HepG2 (cell line): Measurements from ENCODE around the gene SYVN1. TPM values are rescaled to one million over a fixed set of nuclear protein-coding genes. Genes with fewer than 3 reads are reported as not detected.

ENCODE experiments used
- CC2D1A ChIP-seq: sonication (generic); formaldehyde crosslinking; IDR thresholded peaks from 2 replicates; pipeline ENCODE4 v1.8.1; 2023; ENCODE audit warnings: mild to moderate bottlenecking, missing genetic modification reagents
- CEBPB ChIP-seq: IDR thresholded peaks from 2 replicates; pipeline ENCODE4 v1.6.1; 2011; ENCODE audit warnings: low read depth, low read length, improper control_type of control experiment, borderline replicate concordance
- CHD2 ChIP-seq: IDR thresholded peaks from 2 replicates; pipeline ENCODE4 v1.6.1; 2011; ENCODE audit warnings: low read depth, low read length, improper control_type of control experiment
- EED ChIP-seq: sonication (generic); formaldehyde crosslinking; IDR thresholded peaks from 2 replicates; pipeline ENCODE4 v1.5.0; 2020; ENCODE audit warnings: mild to moderate bottlenecking, missing genetic modification reagents
- FOSL1 ChIP-seq: sonication (generic); formaldehyde crosslinking; IDR thresholded peaks from 2 replicates; pipeline ENCODE4 v1.9.0; 2021; ENCODE audit warnings: missing genetic modification reagents, borderline replicate concordance
- KDM2A ChIP-seq: sonication (generic); formaldehyde crosslinking; IDR thresholded peaks from 2 replicates; pipeline ENCODE4 v1.4.0; 2020; ENCODE audit warnings: low read depth, missing genetic modification reagents, borderline replicate concordance
- KLF6 ChIP-seq: IDR thresholded peaks from 2 replicates; pipeline ENCODE4 v1.8.0; 2016; ENCODE audit warnings: missing biosample characterization, missing genetic modification reagents
- RAD21 ChIP-seq: fragments of 450-650 bp; formaldehyde crosslinking; IDR thresholded peaks from 2 replicates; pipeline ENCODE4 v1.5.0; 2020; ENCODE audit warnings: mild to moderate bottlenecking
- SRSF9 ChIP-seq: fragments of 200-400 bp; formaldehyde crosslinking; IDR thresholded peaks from 2 replicates; pipeline ENCODE4 v1.6.1; 2018; ENCODE audit warnings: borderline replicate concordance, mild to moderate bottlenecking, low read depth, low read length; ENCODE audit not compliant: insufficient read depth, poor library complexity, severe bottlenecking
- TBX3 ChIP-seq: fragments of 450-650 bp; IDR thresholded peaks from 2 replicates; pipeline ENCODE4 v1.6.1; 2017; ENCODE audit warnings: antibody characterized with exemption, mild to moderate bottlenecking, inconsistent platforms, borderline replicate concordance
- ZFP36 ChIP-seq: fragments of 150-350 bp; IDR thresholded peaks from 2 replicates; pipeline ENCODE4 v1.6.1; 2018; ENCODE audit warnings: borderline replicate concordance, low read length, low read depth; ENCODE audit not compliant: partially characterized antibody
- ZFY ChIP-seq: sonication (generic); formaldehyde crosslinking; IDR thresholded peaks from 2 replicates; pipeline ENCODE4 v1.4.0; 2020; ENCODE audit warnings: missing genetic modification reagents
- ZNF329 ChIP-seq: sonication (generic); formaldehyde crosslinking; IDR thresholded peaks from 2 replicates; pipeline ENCODE4 v1.9.0; 2021; ENCODE audit warnings: low read depth, mild to moderate bottlenecking, missing genetic modification reagents
- ZNF678 ChIP-seq: sonication (generic); formaldehyde crosslinking; IDR thresholded peaks from 2 replicates; pipeline ENCODE4 v1.4.0; 2020; ENCODE audit warnings: mild to moderate bottlenecking, missing genetic modification reagents
- polyA plus RNA-seq, 8 experiments: library from polyadenylated mRNA; depleted of rRNA in 3 of 8; stranded (reverse) in 7 of 8; unstranded in 1 of 8; fragments of >200 nt; fragmentation: Illumina TruSeq in 4 of 8; extraction: Trizol in 4 of 8; gene quantifications; 2 replicates each; pipeline versions ENCODE4 v1.2.1 to v1.2.3, GENCODE V29; 2011 to 2016; ENCODE audit warnings: low read depth in 4 of 8, missing spikeins in 1 of 8, mixed read lengths in 1 of 8; ENCODE audit not compliant: insufficient read depth in 1 of 8
- total RNA-seq, 5 experiments: library from RNA; depleted of rRNA; stranded (reverse); fragments of >200 nt; fragmentation: Illumina TruSeq; extraction: Trizol; gene quantifications; 2 replicates each; pipeline ENCODE4 v1.2.3, GENCODE V29; 2016; ENCODE audit warnings: low read depth in 1 of 5
- TF ChIP-seq, protein P1 (sequence below): sonication (generic); formaldehyde crosslinking; IDR thresholded peaks from 2 replicates; pipeline ENCODE4 v1.8.1; 2023; ENCODE audit warnings: mild to moderate bottlenecking, missing genetic modification reagents
- TF ChIP-seq, protein P2 (sequence below): sonication (generic); formaldehyde crosslinking; IDR thresholded peaks from 2 replicates; pipeline ENCODE4 v1.5.1; 2020; ENCODE audit warnings: mild to moderate bottlenecking, moderate library complexity, missing genetic modification reagents
- TF ChIP-seq, protein P3 (sequence below): fragments of 450-650 bp; IDR thresholded peaks from 2 replicates; pipeline ENCODE4 v1.6.1; 2017; ENCODE audit warnings: mild to moderate bottlenecking
- TF ChIP-seq, protein P4 (sequence below): sonication (generic); formaldehyde crosslinking; IDR thresholded peaks from 2 replicates; pipeline ENCODE4 v1.5.1; 2020; ENCODE audit warnings: missing genetic modification reagents, mild to moderate bottlenecking, borderline replicate concordance
- TF ChIP-seq, protein P5 (sequence below): sonication (generic); formaldehyde crosslinking; IDR thresholded peaks from 2 replicates; pipeline ENCODE4 v1.5.0; 2020; ENCODE audit warnings: mild to moderate bottlenecking, missing genetic modification reagents, borderline replicate concordance

SYVN1 gene
- total and polyA plus RNA-seq, 2 of the 13 experiments (the other 11 are each of a cell fraction or from before 2014, with no cell fraction given) = 10.3 to 22.5 TPM

DNA sequence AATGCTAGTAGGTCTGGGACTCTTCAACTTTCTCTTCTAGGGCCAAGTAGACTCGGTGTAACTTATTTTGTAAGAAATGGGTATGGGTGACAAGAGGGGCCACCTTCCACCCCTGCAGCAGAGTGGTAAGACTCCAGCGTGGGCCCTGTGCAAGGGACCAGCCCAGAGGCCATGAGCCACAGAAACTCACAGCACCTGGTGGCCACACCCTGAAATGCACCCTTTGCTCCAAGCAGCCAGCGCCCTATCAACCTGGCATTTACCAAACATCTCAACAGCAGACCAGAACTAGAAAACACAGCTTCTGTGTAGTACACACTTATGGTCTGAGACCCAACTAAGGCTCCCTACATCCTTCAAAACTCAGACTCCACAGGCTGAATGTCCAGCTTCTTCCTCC lies 56.2 kb downstream of the SYVN1 start (continued):
- TF ChIP-seq, protein P1, sequence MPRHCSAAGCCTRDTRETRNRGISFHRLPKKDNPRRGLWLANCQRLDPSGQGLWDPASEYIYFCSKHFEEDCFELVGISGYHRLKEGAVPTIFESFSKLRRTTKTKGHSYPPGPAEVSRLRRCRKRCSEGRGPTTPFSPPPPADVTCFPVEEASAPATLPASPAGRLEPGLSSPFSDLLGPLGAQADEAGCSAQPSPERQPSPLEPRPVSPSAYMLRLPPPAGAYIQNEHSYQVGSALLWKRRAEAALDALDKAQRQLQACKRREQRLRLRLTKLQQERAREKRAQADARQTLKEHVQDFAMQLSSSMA (CRISPR knock-in tag) = no peak
- TF ChIP-seq ZNF678 (no peak), ZNF329 (no peak), SRSF9 (no peak), FOSL1 (CRISPR knock-in tag) (no peak), CEBPB (no peak), RAD21 (CRISPR knock-in tag) (peak; percentile 78), TBX3 (no peak), EED (CRISPR knock-in tag) (no peak), KDM2A (CRISPR knock-in tag) (0 out of 2 replicates have a peak, but pooled peaks have one; percentile 28), KLF6 (CRISPR knock-in tag) (no peak), CHD2 (no peak), ZFY (CRISPR knock-in tag) (peak; percentile 45; the same call in 1 of the 2 replicates), ZFP36 (no peak), CC2D1A (CRISPR knock-in tag) (no peak)
- TF ChIP-seq, protein P2, sequence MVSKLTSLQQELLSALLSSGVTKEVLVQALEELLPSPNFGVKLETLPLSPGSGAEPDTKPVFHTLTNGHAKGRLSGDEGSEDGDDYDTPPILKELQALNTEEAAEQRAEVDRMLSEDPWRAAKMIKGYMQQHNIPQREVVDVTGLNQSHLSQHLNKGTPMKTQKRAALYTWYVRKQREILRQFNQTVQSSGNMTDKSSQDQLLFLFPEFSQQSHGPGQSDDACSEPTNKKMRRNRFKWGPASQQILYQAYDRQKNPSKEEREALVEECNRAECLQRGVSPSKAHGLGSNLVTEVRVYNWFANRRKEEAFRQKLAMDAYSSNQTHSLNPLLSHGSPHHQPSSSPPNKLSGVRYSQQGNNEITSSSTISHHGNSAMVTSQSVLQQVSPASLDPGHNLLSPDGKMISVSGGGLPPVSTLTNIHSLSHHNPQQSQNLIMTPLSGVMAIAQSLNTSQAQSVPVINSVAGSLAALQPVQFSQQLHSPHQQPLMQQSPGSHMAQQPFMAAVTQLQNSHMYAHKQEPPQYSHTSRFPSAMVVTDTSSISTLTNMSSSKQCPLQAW (CRISPR knock-in tag) = 0 out of 2 replicates have a peak, but pooled peaks have one; percentile 48
- TF ChIP-seq, protein P3, sequence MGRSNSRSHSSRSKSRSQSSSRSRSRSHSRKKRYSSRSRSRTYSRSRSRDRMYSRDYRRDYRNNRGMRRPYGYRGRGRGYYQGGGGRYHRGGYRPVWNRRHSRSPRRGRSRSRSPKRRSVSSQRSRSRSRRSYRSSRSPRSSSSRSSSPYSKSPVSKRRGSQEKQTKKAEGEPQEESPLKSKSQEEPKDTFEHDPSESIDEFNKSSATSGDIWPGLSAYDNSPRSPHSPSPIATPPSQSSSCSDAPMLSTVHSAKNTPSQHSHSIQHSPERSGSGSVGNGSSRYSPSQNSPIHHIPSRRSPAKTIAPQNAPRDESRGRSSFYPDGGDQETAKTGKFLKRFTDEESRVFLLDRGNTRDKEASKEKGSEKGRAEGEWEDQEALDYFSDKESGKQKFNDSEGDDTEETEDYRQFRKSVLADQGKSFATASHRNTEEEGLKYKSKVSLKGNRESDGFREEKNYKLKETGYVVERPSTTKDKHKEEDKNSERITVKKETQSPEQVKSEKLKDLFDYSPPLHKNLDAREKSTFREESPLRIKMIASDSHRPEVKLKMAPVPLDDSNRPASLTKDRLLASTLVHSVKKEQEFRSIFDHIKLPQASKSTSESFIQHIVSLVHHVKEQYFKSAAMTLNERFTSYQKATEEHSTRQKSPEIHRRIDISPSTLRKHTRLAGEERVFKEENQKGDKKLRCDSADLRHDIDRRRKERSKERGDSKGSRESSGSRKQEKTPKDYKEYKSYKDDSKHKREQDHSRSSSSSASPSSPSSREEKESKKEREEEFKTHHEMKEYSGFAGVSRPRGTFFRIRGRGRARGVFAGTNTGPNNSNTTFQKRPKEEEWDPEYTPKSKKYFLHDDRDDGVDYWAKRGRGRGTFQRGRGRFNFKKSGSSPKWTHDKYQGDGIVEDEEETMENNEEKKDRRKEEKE = no peak
- TF ChIP-seq, protein P4, sequence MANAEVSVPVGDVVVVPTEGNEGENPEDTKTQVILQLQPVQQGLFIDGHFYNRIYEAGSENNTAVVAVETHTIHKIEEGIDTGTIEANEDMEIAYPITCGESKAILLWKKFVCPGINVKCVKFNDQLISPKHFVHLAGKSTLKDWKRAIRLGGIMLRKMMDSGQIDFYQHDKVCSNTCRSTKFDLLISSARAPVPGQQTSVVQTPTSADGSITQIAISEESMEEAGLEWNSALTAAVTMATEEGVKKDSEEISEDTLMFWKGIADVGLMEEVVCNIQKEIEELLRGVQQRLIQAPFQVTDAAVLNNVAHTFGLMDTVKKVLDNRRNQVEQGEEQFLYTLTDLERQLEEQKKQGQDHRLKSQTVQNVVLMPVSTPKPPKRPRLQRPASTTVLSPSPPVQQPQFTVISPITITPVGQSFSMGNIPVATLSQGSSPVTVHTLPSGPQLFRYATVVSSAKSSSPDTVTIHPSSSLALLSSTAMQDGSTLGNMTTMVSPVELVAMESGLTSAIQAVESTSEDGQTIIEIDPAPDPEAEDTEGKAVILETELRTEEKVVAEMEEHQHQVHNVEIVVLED = no peak
- TF ChIP-seq, protein P5, sequence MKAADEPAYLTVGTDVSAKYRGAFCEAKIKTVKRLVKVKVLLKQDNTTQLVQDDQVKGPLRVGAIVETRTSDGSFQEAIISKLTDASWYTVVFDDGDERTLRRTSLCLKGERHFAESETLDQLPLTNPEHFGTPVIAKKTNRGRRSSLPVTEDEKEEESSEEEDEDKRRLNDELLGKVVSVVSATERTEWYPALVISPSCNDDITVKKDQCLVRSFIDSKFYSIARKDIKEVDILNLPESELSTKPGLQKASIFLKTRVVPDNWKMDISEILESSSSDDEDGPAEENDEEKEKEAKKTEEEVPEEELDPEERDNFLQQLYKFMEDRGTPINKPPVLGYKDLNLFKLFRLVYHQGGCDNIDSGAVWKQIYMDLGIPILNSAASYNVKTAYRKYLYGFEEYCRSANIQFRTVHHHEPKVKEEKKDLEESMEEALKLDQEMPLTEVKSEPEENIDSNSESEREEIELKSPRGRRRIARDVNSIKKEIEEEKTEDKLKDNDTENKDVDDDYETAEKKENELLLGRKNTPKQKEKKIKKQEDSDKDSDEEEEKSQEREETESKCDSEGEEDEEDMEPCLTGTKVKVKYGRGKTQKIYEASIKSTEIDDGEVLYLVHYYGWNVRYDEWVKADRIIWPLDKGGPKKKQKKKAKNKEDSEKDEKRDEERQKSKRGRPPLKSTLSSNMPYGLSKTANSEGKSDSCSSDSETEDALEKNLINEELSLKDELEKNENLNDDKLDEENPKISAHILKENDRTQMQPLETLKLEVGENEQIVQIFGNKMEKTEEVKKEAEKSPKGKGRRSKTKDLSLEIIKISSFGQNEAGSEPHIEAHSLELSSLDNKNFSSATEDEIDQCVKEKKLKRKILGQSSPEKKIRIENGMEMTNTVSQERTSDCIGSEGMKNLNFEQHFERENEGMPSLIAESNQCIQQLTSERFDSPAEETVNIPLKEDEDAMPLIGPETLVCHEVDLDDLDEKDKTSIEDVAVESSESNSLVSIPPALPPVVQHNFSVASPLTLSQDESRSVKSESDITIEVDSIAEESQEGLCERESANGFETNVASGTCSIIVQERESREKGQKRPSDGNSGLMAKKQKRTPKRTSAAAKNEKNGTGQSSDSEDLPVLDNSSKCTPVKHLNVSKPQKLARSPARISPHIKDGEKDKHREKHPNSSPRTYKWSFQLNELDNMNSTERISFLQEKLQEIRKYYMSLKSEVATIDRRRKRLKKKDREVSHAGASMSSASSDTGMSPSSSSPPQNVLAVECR (CRISPR knock-in tag) = 0 out of 2 replicates have a peak, but pooled peaks have one; percentile 17
